ENCODE results near the gene DNAH5. TPM values are rescaled to one million over a fixed set of nuclear protein-coding genes. Genes with fewer than 3 reads are reported as not detected.

DNAH5 gene
- total RNA-seq, 4 donors from 2014 or later = 0.04 to 0.39 (median 0.20) TPM; not detected in 1

- 88 to 92% methylated on average over 6 of the region's 6 CpGs for WGBS, 2 donors
- H3K4me3 ChIP-seq (ENCODE audit: low read depth, poor library complexity, severe bottlenecking) = no peak overlapping the region
- intact Hi-C loops (cut with DNase I; ENCODE audit: low total_unique reads) = loop anchor here (10.0 kb wide), 1 partner anchor 741 kb away; no protein-coding TSS in a partner anchor
- no peak for TF ChIP-seq CTCF (IDR thresholded peaks at IDR 0.05)
- no peak for TF ChIP-seq POLR2A (IDR thresholded peaks at IDR 0.05)
- DNase-seq (ENCODE audit: low spot score in 2 of 2) = no peak
Observed at GRCh38 chr5:13785781-13786415, 158.6 kb downstream of the DNAH5 start.

GRCh38 chr5:13783726-13784125, 160.8 kb downstream of the DNAH5 start:
- TF ChIP-seq CTCF (IDR thresholded peaks at IDR 0.05) (no peak), POLR2A (IDR thresholded peaks at IDR 0.05) (no peak)
- 48 to 56% methylated on average over 10 of the region's 10 CpGs for WGBS, 2 donors
- H3K4me3 ChIP-seq (ENCODE audit: low read depth, poor library complexity, severe bottlenecking) = no peak overlapping the region
- no peak for DNase-seq (ENCODE audit: low spot score in 2 of 2)
- intact Hi-C loops (cut with DNase I; ENCODE audit: low total_unique reads) = loop anchor here (10.0 kb wide), 1 partner anchor 739 kb away; no protein-coding TSS in a partner anchor

- WGBS, 2 donors = 83 to 100% methylated on average over 1 of the region's 1 CpG
- DNase-seq (ENCODE audit: low spot score in 2 of 2) = no peak
- TF ChIP-seq POLR2A (IDR thresholded peaks at IDR 0.05) (no peak), CTCF (IDR thresholded peaks at IDR 0.05) (no peak)
- H3K4me3 ChIP-seq (ENCODE audit: low read depth, poor library complexity, severe bottlenecking) = no peak overlapping the region
- intact Hi-C loops (cut with DNase I; ENCODE audit: low total_unique reads) = loop anchor here (10.0 kb wide), 1 partner anchor 735 kb away; no protein-coding TSS in a partner anchor
Observed at GRCh38 chr5:13780081-13780480, 164.4 kb downstream of the DNAH5 start.

GRCh38 chr5:13773649-13774048, 170.8 kb downstream of the DNAH5 start:
- no peak overlapping the region for H3K4me3 ChIP-seq (ENCODE audit: low read depth, poor library complexity, severe bottlenecking)
- intact Hi-C loops (cut with DNase I; ENCODE audit: low total_unique reads) = no loop called here
- no peak for DNase-seq (ENCODE audit: low spot score in 2 of 2)
- 57 to 75% methylated on average over 2 of the region's 2 CpGs for WGBS, 2 donors
- no peak for TF ChIP-seq CTCF (IDR thresholded peaks at IDR 0.05)
- no peak for TF ChIP-seq POLR2A (IDR thresholded peaks at IDR 0.05)

GRCh38 chr5:13771011-13771571, 173.4 kb downstream of the DNAH5 start:
- no peak for DNase-seq (ENCODE audit: low spot score in 2 of 2)
- intact Hi-C loops (cut with DNase I; ENCODE audit: low total_unique reads) = no loop called here
- H3K4me3 ChIP-seq (ENCODE audit: low read depth, poor library complexity, severe bottlenecking) = no peak overlapping the region
- 50 to 62% methylated on average over 1 of the region's 1 CpG for WGBS, 2 donors
- TF ChIP-seq CTCF (IDR thresholded peaks at IDR 0.05) (no peak), POLR2A (IDR thresholded peaks at IDR 0.05) (no peak)

Data from lower leg skin (tissue), 4 donors.